SIG-M5 treated with dmso at 0.1 percent for 504 hours (cell line): Measurements from ENCODE around the gene RMRP.
A peak's percentile ranks its signal among the peaks of the same experiment; 100 is the strongest.

Experiments
- DNase-seq: peaks from one replicate; lab custom pipeline; 2025; ENCODE audit not compliant: unreplicated experiment; lab: John Stamatoyannopoulos, UW

RMRP gene

GRCh38 chr9:35666045-35666444 lies 8.2 kb upstream of the RMRP start:
- DNase-seq: no peak

- DNase-seq: peak; percentile 35
These were observed 7.6 kb upstream of the RMRP start for GRCh38 chr9:35665471-35665818.

GRCh38 chr9:35664531-35665470 lies 7.0 kb upstream of the RMRP start, which contains the start of gene ARHGEF39:
ARHGEF39 (minus strand) TSS chr9:35665195; CDS start chr9:35665169, 26 bp downstream.
- peak; percentile 68 for DNase-seq

- DNase-seq: no peak
These were observed 4.6 kb upstream of the RMRP start for GRCh38 chr9:35662437-35662836.

GRCh38 chr9:35661756-35662350 lies 4.0 kb upstream of the RMRP start:
- DNase-seq: no peak

- DNase-seq: peak; percentile 17
These were observed 3.2 kb upstream of the RMRP start for GRCh38 chr9:35660966-35661415.

GRCh38 chr9:35659340-35659739 lies 1.5 kb upstream of the RMRP start:
- DNase-seq: no peak

GRCh38 chr9:35658968-35659220 lies 1.1 kb upstream of the RMRP start:
- DNase-seq: peak; percentile 33

- DNase-seq: peak; percentile 67
These were observed 533 bp upstream of the RMRP start, which contains the start of gene CCDC107 for GRCh38 chr9:35658137-35658967. CCDC107 (plus strand) TSS chr9:35658292; CDS start chr9:35658380, 88 bp downstream.

- DNase-seq: no peak
These were observed 831 bp downstream of the RMRP start for GRCh38 chr9:35656831-35657545.

GRCh38 chr9:35656348-35656747 lies 1.5 kb downstream of the RMRP start:
- no peak for DNase-seq

GRCh38 chr9:35653611-35654010 lies 4.2 kb downstream of the RMRP start:
- DNase-seq: no peak

- no peak for DNase-seq
These were observed 5.0 kb downstream of the RMRP start for GRCh38 chr9:35652829-35653209.

GRCh38 chr9:35651956-35652828 lies 5.6 kb downstream of the RMRP start:
- peak; percentile 59 for DNase-seq

GRCh38 chr9:35650341-35651158 lies 7.3 kb downstream of the RMRP start, which contains the start of gene SIT1:
SIT1 (minus strand) TSS chr9:35650931; CDS start chr9:35650853, 78 bp downstream.
- DNase-seq: no peak

GRCh38 chr9:35649431-35650340 lies 8.1 kb downstream of the RMRP start:
- DNase-seq: peak; percentile 78

- peak; percentile 88 for DNase-seq
These were observed 11.1 kb downstream of the RMRP start for GRCh38 chr9:35646533-35647265.
